Muscle of back (tissue), 11 donors: ENCODE measurements around the gene DIS3L2. TPM values are rescaled to one million over a fixed set of nuclear protein-coding genes. Genes with fewer than 3 reads are reported as not detected.
"Not testable (repeated sequence)": the region's sequence is repeated elsewhere in the genome, so short reads cannot be mapped to it uniquely, and the experiment has no call there.

ENCODE experiments used
- DNase-seq, 3 donors: peaks; one replicate each; pipeline versions ENCODE4 v3.0.0 to v3.0.0-alpha.2; 2013
- polyA plus RNA-seq, 10 donors: library from polyadenylated mRNA; unstranded; fragments of 120-200 nt; gene quantifications; one replicate each; pipeline ENCODE4 v1.2.1, GENCODE V29; 2013; ENCODE audit not compliant: insufficient read length in 10 of 10

Gene DIS3L2
- polyA plus RNA-seq, 10 donors: 19.2 to 27.2 (median 23.7) TPM

- DNase-seq: no peak
Observed at GRCh38 chr2:232009639-232010274, 48.2 kb downstream of the DIS3L2 start.

- DNase-seq: peak in 2 of 3 donors; percentile 48 to 90
Observed at GRCh38 chr2:232013701-232014353, 52.3 kb downstream of the DIS3L2 start.

- DNase-seq: no peak
Observed at GRCh38 chr2:232014681-232015080, 53.2 kb downstream of the DIS3L2 start.

- peak; percentile 73 to 92 (median 84) for DNase-seq
Observed at GRCh38 chr2:232018181-232018580, 56.7 kb downstream of the DIS3L2 start.

- peak in 1 of 3 donors; percentile 37 for DNase-seq
Observed at GRCh38 chr2:232022718-232023117, 61.2 kb downstream of the DIS3L2 start.

GRCh38 chr2:232023426-232023825 is 61.9 kb downstream of the DIS3L2 start:
- DNase-seq: no peak

- peak in 1 of 3 donors; percentile 36 for DNase-seq
Observed at GRCh38 chr2:232024457-232024856, 62.9 kb downstream of the DIS3L2 start.

- no peak for DNase-seq
Observed at GRCh38 chr2:232026910-232027309, 65.4 kb downstream of the DIS3L2 start.

GRCh38 chr2:232027530-232027929 is 66.0 kb downstream of the DIS3L2 start:
- no peak for DNase-seq

GRCh38 chr2:232028071-232028470 is 66.6 kb downstream of the DIS3L2 start:
- DNase-seq: no peak

GRCh38 chr2:232028631-232029030 is 67.1 kb downstream of the DIS3L2 start:
- peak; percentile 48 to 69 (median 54) for DNase-seq

GRCh38 chr2:232029346-232029745 is 67.8 kb downstream of the DIS3L2 start:
- no peak for DNase-seq

GRCh38 chr2:232030229-232030628 is 68.7 kb downstream of the DIS3L2 start:
- no peak for DNase-seq

GRCh38 chr2:232035292-232035691 is 73.8 kb downstream of the DIS3L2 start:
- DNase-seq: not testable (repeated sequence)

- DNase-seq: not testable (repeated sequence)
Observed at GRCh38 chr2:232036876-232037275, 75.4 kb downstream of the DIS3L2 start.

- no peak for DNase-seq
Observed at GRCh38 chr2:232038251-232038880, 76.9 kb downstream of the DIS3L2 start.

GRCh38 chr2:232038881-232039485 is 77.5 kb downstream of the DIS3L2 start:
- DNase-seq: no peak

- DNase-seq: no peak
Observed at GRCh38 chr2:232042911-232043574, 81.5 kb downstream of the DIS3L2 start.

- no peak for DNase-seq
Observed at GRCh38 chr2:232043966-232044365, 82.5 kb downstream of the DIS3L2 start.

GRCh38 chr2:232049350-232049749 is 87.8 kb downstream of the DIS3L2 start:
- no peak for DNase-seq

- DNase-seq: no peak
Observed at GRCh38 chr2:232052591-232052990, 91.1 kb downstream of the DIS3L2 start.

- DNase-seq: no peak
Observed at GRCh38 chr2:232053777-232054176, 92.3 kb downstream of the DIS3L2 start.
